GM19099 (cell line): ENCODE measurements around the gene NPTX2.

Experiments used
- POLR2A ChIP-seq: IDR thresholded peaks from 3 replicates; pipeline ENCODE4 v1.6.1; 2011; ENCODE audit warnings: low read depth; ENCODE audit not compliant: insufficient read length; ENCODE audit errors: extremely low read depth

The NPTX2 gene

GRCh38 chr7:98661607-98662006 is 44.5 kb downstream of the NPTX2 start:
- no peak for TF ChIP-seq POLR2A

- TF ChIP-seq POLR2A = no peak
Observed at GRCh38 chr7:98662289-98662688, 45.2 kb downstream of the NPTX2 start.

GRCh38 chr7:98664882-98665281 is 47.8 kb downstream of the NPTX2 start:
- no peak for TF ChIP-seq POLR2A

GRCh38 chr7:98668255-98668654 is 51.2 kb downstream of the NPTX2 start:
- TF ChIP-seq POLR2A = no peak

GRCh38 chr7:98669329-98670000 is 52.4 kb downstream of the NPTX2 start:
- TF ChIP-seq POLR2A = no peak

GRCh38 chr7:98670186-98670585 is 53.1 kb downstream of the NPTX2 start:
- no peak for TF ChIP-seq POLR2A

GRCh38 chr7:98671733-98672331 is 54.7 kb downstream of the NPTX2 start:
- TF ChIP-seq POLR2A = no peak

GRCh38 chr7:98674461-98674860 is 57.4 kb downstream of the NPTX2 start:
- no peak for TF ChIP-seq POLR2A

GRCh38 chr7:98674881-98675280 is 57.8 kb downstream of the NPTX2 start:
- TF ChIP-seq POLR2A = no peak

- no peak for TF ChIP-seq POLR2A
Observed at GRCh38 chr7:98678215-98678614, 61.1 kb downstream of the NPTX2 start.
